Mesodermal cell (in vitro differentiated cells): Measurements from ENCODE around the gene RAB13.

Experiments used
- H3K27ac ChIP-seq: 2 replicates; pipeline ENCODE4 v1.7.0; 2013; ENCODE audit warnings: mild to moderate bottlenecking, low read depth, low read length, moderate library complexity; ENCODE audit not compliant: severe bottlenecking
- H3K36me3 ChIP-seq: 2 replicates; pipeline ENCODE4 v1.7.1; 2013; ENCODE audit warnings: mild to moderate bottlenecking, low read length, moderate library complexity; ENCODE audit not compliant: control insufficient read depth, insufficient read depth
- H3K4me1 ChIP-seq: one replicate; pipeline ENCODE4 v1.7.1; 2013; ENCODE audit warnings: mild to moderate bottlenecking, low read length; ENCODE audit not compliant: insufficient read depth, control insufficient read depth, poor library complexity, severe bottlenecking
- H3K4me3 ChIP-seq: 2 replicates; pipeline ENCODE4 v1.7.0; 2013; ENCODE audit warnings: low read length, control low read depth, mild to moderate bottlenecking; ENCODE audit not compliant: insufficient read depth, poor library complexity, severe bottlenecking; ENCODE audit errors: extremely low read depth
- H3K9me3 ChIP-seq: 2 replicates; pipeline ENCODE4 v1.7.1; 2013; ENCODE audit warnings: mild to moderate bottlenecking, low read length, moderate library complexity; ENCODE audit not compliant: control insufficient read depth
- WGBS, 2 experiments: methylation state at CpG; one replicate each; pipeline ENCODE4 v1.1.5; 2013; ENCODE audit warnings: missing lambda C conversion rate in 2 of 2; ENCODE audit not compliant: insufficient coverage in 2 of 2; 5-methylcytosine and 5-hydroxymethylcytosine counted together

RAB13 gene

DNA sequence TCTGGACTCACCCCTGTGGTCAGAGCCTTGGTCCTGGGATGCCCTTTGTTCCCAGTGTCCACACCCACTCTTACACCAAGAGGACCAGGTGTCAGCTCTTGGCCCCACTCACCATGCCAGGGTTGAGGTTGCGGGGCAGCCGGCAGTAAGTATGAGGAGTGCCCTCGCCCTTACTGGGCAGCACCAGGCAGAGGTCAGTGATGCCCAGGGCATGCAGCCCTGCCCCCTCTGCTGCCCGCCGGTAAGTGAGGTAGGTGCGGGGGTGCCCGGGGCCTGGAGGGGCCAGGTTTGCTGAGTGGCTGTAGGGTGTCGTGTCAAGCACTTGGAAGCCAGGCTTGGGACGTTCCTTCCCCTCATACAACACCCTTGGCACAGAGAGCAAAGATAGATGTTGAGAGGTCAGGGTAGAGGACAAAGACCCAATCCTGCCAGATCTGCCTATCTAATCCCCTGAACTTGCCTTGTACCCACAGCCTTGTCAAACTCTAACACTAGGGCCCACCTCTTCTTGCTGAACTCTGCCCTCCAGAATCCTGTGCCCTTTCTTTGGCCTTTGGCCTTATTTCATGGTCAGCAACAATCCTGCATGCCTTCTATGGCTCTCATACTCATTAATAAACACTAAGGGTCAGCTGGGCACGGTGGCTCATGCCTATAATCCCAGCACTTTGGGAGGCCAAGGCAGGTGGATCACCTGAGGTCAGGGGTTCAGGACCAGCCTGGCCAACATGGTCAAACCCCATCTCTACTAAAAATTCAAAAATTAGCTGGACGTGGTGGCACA, 43.2 kb downstream of the RAB13 start:
- Histone ChIP-seq H3K36me3 (peaks cover 62% of the 10 kb centered on the region), H3K4me1 (peaks cover 4% of the 10 kb centered on the region), H3K27ac (no peak overlapping the region), H3K4me3 (no peak overlapping the region), H3K9me3 (no peaks in the 10 kb centered on the region)
- 89 to 94% methylated on average over 5 of the region's 11 CpGs for WGBS, 2 experiments

DNA sequence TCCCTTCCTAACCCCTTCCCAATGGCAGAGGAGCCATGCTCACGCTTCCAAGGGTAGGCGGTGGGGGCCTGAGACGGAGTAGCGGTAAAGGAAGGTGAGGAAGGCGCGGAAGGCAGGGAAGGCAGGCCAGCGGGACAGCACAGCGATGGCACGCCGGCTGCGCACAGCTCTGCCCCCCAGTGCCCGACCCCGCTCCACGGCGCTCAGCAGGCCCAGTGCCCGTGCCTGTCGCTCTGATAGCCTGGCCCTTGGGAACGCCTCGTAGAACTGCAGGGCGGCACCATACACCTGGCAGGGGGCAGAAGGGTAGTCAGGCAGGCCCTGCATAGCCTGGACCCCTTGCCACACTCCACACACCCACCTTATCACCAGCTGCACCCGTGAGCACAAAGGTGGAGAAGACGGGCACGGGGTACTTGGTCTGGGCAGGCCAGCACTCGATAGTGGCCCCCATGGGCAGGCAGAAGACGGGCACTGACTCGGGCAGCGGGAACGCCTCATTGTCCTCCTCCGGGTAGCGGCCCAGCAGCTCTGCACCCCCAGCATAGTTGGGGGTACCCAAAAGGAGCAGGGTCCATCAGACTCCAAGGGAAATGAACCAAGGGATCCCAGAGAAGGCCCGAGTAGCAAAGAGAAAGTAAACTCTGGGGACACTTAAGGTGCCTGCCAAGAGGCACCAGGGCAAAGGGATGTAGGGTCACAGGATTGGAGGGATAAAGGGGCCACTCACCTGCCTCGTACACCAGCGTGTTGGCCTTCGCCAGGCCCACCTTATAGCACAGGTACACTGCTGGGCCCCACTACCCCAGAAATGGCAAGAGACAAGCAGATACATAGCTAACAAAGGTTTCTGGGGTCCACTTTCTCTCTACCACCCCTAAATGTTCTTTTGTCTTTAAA, 44.1 kb downstream of the RAB13 start:
- 97% methylated on average over 27 to 34 of the region's 34 CpGs for WGBS, 2 experiments
- peaks cover 4% of the 10 kb centered on the region for H3K4me1 ChIP-seq
- H3K36me3 ChIP-seq: peaks cover 64% of the 10 kb centered on the region
- H3K27ac ChIP-seq: no peak overlapping the region
- no peak overlapping the region for H3K4me3 ChIP-seq
- H3K9me3 ChIP-seq: no peaks in the 10 kb centered on the region

DNA sequence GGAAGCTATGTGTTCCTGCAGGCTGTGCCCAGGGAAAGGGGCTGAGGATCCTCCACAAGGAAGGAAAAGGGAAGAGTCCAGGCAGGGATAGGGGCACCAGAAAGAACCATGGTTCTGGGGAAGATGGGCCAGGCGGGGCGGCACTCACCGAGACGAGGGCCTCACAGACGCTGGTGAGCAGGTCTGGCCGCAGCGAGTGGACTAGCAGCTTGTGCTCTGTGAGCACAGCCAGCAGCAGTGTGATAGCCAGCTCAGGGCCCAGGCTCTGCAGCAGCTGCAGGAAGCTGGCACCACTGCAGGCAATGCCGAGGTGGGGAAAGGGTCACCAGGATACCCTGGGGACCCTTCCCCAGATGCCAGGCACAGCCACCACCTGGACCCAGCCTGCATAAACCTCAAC, 45.4 kb downstream of the RAB13 start:
- Histone ChIP-seq H3K27ac (no peak overlapping the region), H3K36me3 (peaks cover 77% of the 10 kb centered on the region), H3K4me1 (peaks cover 4% of the 10 kb centered on the region), H3K9me3 (no peaks in the 10 kb centered on the region), H3K4me3 (no peak overlapping the region)
- WGBS, 2 experiments: 96 to 98% methylated on average over 7 of the region's 8 CpGs

DNA sequence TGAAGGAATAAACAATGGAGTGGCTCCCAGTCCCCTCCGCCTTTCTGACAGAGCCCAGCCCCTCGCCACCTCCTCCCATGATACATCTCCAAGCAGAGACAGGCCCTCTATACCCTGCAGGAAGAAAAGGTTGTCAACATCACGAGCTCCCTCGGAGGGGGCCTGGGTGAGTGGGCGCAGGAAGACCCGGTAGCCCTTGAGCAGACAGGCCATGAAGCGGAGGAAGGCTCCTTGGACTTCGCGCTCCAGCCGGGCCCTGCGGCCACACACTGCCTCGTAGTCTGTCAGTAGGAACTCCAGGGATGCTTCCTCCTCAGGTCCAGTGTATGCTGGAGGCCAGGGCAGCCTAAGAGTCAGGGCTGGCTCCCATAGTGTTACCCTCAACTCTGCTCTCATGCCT, 46.7 kb downstream of the RAB13 start:
- H3K4me3 ChIP-seq: no peak overlapping the region
- peaks cover 82% of the 10 kb centered on the region for H3K36me3 ChIP-seq
- no peaks in the 10 kb centered on the region for H3K9me3 ChIP-seq
- H3K27ac ChIP-seq: no peak overlapping the region
- H3K4me1 ChIP-seq: no peaks in the 10 kb centered on the region
- 97 to 98% methylated on average over 12 of the region's 12 CpGs for WGBS, 2 experiments

DNA sequence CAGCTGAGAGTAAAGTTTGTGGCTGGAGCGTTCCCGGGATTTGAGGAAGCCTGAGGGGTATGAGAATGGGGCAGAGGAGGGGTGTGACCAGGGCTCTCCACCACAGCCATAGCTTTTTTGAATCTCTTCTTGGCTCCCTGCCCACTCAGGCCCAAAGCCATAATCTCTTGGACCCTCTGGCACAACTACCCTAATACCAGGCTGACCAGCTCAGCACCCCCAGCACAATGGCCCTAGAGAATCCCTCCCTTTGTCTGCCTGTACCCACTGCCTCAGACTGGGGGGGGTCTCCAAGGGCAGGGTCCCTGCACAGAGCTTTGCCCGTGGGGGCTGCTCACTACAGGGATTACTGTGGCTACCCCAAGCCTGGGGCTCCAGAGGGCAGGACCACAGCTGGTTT, 47.1 kb downstream of the RAB13 start:
- Histone ChIP-seq H3K4me3 (no peak overlapping the region), H3K4me1 (no peaks in the 10 kb centered on the region), H3K36me3 (peaks cover 84% of the 10 kb centered on the region), H3K9me3 (no peaks in the 10 kb centered on the region), H3K27ac (no peak overlapping the region)
- WGBS, 2 experiments: 100% methylated on average over 3 of the region's 3 CpGs; no CpG with 5 or more reads in 1 of the 2 experiments

DNA sequence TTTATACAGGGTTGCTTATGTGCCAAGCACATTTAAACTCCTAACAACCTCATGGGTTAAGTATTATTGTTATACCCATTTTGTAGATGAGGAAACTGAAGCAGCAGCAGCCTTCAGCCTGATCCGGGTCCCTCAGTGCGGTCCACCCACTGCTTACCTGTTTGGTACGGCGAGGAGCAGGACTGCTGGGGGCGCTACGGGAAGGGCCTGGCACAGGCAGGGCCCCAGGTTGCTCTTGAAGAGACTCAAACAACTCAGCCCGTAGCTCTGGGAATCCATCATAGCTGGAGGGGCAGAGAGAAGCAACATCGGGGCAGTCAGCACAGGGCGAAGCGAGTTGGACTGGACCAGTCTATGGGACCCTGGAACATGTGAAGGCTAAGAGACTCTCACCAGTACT, 48.8 kb downstream of the RAB13 start:
- Histone ChIP-seq H3K9me3 (no peaks in the 10 kb centered on the region), H3K4me3 (no peak overlapping the region), H3K36me3 (peaks cover 85% of the 10 kb centered on the region), H3K4me1 (no peaks in the 10 kb centered on the region), H3K27ac (no peak overlapping the region)
- WGBS, 2 experiments: 98% methylated on average over 10 of the region's 10 CpGs

DNA sequence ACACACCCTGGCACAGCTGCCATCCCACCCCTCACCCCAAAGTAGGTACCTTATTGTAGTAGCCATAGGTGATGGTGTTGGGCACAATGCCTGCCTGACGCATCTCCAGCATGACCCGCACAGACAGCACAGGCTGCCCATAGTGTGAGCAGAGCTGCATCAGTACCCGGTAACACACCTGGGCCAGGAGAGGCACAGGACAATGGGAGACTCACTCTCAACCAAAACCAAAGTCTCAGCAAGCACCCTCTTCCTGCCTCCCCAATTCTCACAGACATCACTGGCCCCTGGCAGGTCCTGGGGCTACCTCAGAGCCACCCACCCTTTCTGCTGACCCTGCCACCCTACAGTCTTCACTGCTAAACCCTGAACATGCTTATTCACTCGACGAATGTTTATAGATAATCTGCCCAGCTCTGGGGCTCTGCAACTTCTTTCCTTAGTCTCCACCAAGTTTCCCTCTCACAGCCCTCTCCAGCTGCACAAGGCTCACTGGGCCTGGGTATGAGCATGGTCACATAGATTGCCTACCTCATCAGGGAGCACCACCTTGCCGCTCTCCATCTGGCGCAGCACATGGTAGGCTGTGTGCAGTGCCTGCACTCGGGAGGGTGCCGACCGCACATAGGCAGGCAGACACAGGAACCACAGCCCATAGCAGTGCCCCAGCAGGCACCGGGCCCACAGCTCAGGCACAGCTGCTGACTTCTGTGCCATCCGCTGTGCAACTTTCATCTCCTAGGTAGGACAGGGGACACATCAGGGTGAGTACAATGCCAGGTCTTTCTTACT, 49.9 kb downstream of the RAB13 start:
- Histone ChIP-seq H3K36me3 (peaks cover 76% of the 10 kb centered on the region), H3K9me3 (no peaks in the 10 kb centered on the region), H3K4me3 (no peak overlapping the region), H3K27ac (no peak overlapping the region), H3K4me1 (no peaks in the 10 kb centered on the region)
- WGBS, 2 experiments: 93 to 98% methylated on average over 12 of the region's 12 CpGs

DNA sequence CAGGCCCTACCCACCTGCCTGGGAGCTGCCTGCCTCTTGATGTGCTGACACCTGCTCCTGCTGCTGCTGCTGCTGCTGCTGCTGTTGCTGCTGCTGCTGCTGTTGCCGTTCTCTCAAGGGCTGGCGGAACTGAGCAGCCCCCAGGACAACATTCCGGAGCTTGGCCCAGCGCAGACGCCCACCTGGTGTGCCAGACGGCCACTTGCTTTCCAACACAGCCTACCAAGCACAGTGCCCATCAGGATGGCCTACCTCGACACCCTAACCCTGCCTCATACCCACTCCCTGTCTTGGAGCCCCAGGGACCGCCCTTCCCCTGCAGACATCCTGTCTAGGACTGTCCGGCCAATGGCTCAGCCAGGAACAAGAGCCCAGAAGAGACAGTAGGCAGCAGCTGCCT, 51.4 kb downstream of the RAB13 start:
- 94 to 96% methylated on average over 7 to 8 of the region's 9 CpGs for WGBS, 2 experiments
- Histone ChIP-seq H3K9me3 (no peaks in the 10 kb centered on the region), H3K27ac (no peak overlapping the region), H3K4me3 (no peak overlapping the region), H3K4me1 (no peaks in the 10 kb centered on the region), H3K36me3 (peaks cover 64% of the 10 kb centered on the region)

DNA sequence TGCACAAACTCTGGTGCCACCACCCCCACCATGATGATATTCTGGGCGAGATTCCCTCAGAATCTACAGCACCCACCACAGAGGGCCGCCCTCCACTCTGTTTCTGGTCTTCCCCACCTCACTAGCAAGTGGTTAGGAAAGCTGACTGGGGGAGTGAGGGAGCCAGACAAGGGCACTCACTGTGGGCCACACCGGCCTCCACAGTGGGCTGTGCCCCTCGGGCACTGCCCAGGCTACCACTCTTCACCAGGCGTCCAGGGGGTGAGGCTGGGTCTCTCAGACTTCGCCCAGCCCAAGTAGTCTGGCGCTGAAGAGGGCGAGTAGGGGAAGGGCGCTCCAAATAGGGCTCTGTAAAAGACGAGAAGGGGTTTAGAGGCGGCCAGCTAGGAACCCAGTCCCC, 52.2 kb downstream of the RAB13 start:
- no peak overlapping the region for H3K27ac ChIP-seq
- H3K9me3 ChIP-seq: no peaks in the 10 kb centered on the region
- H3K4me3 ChIP-seq: no peak overlapping the region
- H3K36me3 ChIP-seq: peaks cover 57% of the 10 kb centered on the region
- H3K4me1 ChIP-seq: peaks cover 2% of the 10 kb centered on the region
- 95% methylated on average over 8 to 10 of the region's 11 CpGs for WGBS, 2 experiments

DNA sequence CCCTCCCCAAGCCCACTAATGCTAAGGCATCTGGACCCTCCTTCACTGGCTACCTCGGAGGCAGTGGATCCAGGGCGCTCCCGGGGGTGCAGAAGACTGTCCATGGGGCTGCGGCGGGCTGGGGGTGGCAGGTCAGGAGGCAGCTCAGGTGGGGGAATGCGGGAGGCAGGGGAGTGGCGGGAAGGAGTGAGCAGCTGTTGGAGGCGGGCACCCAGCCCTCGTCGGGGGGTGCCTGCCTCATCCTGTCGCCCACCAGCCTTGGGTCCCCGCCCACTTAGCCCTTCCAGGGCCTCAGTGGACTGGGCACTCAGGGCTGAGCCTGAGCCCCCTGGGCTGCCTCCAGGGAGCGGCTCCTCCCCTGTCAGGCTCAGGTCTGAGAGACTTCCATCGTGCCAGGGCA, 52.7 kb downstream of the RAB13 start:
- H3K9me3 ChIP-seq: no peaks in the 10 kb centered on the region
- WGBS, 2 experiments: 93 to 94% methylated on average over 5 to 8 of the region's 14 CpGs
- no peak overlapping the region for H3K4me3 ChIP-seq
- no peak overlapping the region for H3K27ac ChIP-seq
- peaks cover 7% of the 10 kb centered on the region for H3K4me1 ChIP-seq
- H3K36me3 ChIP-seq: peaks cover 55% of the 10 kb centered on the region
